Nephron progenitor cell (in vitro differentiated cells): ENCODE measurements around the gene ZNF580.

Experiments used
- DNase-seq: peaks from one replicate; pipeline ENCODE4 v3.0.0; 2021
- H3K27ac Mint-ChIP-seq: 2 replicates; pipeline ENCODE4 v1.8.0; 2021; ENCODE audit warnings: mild to moderate bottlenecking, moderate library complexity, mixed read lengths
- H3K27me3 Mint-ChIP-seq: 2 replicates; pipeline ENCODE4 v1.8.0; 2021; ENCODE audit warnings: mild to moderate bottlenecking, low read depth, mixed read lengths; ENCODE audit not compliant: poor library complexity
- H3K36me3 Mint-ChIP-seq: 2 replicates; pipeline ENCODE4 v1.8.0; 2021; ENCODE audit warnings: low read depth, mixed read lengths
- H3K4me1 Mint-ChIP-seq: 2 replicates; pipeline ENCODE4 v1.8.0; 2021; ENCODE audit warnings: mixed read lengths
- H3K4me3 Mint-ChIP-seq: 2 replicates; pipeline ENCODE4 v1.8.0; 2021; ENCODE audit warnings: mild to moderate bottlenecking, moderate library complexity, mixed read lengths
- H3K9me3 Mint-ChIP-seq: 2 replicates; pipeline ENCODE4 v1.8.0; 2021; ENCODE audit warnings: mild to moderate bottlenecking, moderate library complexity, mixed read lengths
- TF ChIP-seq, protein P1 (sequence below): fragments of 200-600 bp; sonication (generic); IDR thresholded peaks from 2 replicates; pipeline ENCODE4 v1.5.0; 2021; ENCODE audit warnings: antibody characterized with exemption

The ZNF580 gene

DNA sequence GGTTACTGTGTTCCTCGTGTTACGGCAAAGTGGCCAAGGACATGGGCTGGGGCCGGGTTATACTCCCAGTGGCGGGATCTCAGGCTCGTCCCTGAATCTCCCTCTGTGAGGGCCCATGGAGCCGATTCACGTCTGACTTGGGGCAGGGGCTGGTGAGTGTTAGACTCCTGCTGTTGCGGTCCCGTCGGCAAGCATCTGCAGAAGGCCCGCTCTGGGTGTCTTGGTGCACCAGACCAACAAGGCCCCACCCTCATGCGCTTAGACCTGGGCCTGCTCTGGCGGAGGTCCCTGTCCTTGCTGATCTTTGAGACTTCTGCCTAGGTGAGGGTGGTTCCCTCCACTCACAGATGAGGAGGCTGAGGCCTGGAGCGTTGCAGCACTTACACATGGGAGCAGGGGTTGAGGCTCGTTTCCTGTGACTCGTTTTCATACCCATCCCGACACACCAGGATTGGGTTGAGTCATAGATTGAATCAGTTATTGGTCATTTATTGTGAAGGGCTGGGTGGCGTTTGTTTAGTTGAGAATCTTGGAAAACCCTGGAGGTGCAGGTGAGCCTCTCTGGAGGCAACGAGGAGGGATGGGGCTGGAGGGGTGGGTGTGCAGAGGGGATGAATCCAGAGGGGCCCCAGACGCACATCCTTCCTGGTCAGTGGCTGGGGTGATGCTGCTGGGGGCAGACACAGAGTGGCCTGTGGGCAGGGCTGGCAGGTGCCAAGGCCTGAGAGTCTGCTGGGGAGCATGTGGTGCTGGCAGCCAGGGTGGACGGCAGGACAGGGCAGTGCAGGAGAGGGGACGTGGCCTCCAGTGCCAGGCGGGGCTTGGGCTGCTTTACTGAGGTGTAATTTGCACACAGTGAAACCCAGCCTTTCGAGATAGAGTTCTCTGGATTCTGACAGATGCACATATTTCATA is 38.8 kb downstream of the ZNF580 start:
- H3K4me1 Mint-ChIP-seq, result peaks cover 28% of the 10 kb centered on the region
- no peaks in the 10 kb centered on the region for H3K9me3 Mint-ChIP-seq
- H3K27me3 Mint-ChIP-seq, result peaks cover 3% of the 10 kb centered on the region
- H3K36me3 Mint-ChIP-seq, result peaks cover 32% of the 10 kb centered on the region
- no peak overlapping the region for H3K4me3 Mint-ChIP-seq
- DNase-seq, result no peak
- TF ChIP-seq, protein P1, sequence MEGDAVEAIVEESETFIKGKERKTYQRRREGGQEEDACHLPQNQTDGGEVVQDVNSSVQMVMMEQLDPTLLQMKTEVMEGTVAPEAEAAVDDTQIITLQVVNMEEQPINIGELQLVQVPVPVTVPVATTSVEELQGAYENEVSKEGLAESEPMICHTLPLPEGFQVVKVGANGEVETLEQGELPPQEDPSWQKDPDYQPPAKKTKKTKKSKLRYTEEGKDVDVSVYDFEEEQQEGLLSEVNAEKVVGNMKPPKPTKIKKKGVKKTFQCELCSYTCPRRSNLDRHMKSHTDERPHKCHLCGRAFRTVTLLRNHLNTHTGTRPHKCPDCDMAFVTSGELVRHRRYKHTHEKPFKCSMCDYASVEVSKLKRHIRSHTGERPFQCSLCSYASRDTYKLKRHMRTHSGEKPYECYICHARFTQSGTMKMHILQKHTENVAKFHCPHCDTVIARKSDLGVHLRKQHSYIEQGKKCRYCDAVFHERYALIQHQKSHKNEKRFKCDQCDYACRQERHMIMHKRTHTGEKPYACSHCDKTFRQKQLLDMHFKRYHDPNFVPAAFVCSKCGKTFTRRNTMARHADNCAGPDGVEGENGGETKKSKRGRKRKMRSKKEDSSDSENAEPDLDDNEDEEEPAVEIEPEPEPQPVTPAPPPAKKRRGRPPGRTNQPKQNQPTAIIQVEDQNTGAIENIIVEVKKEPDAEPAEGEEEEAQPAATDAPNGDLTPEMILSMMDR, result no peak
- H3K27ac Mint-ChIP-seq, result no peak overlapping the region

- Mint-ChIP-seq H3K27me3 (peaks cover 3% of the 10 kb centered on the region), H3K4me1 (peaks cover 24% of the 10 kb centered on the region), H3K9me3 (no peaks in the 10 kb centered on the region), H3K4me3 (no peak overlapping the region), H3K36me3 (peaks cover 32% of the 10 kb centered on the region), H3K27ac (peak overlapping the region; percentile 75)
- TF ChIP-seq, protein P1, result no peak
- DNase-seq, result no peak
Measured at GRCh38 chr19:55680339-55681130, 39.7 kb downstream of the ZNF580 start.

- no peak overlapping the region for H3K27ac Mint-ChIP-seq
- H3K36me3 Mint-ChIP-seq, result peaks cover 37% of the 10 kb centered on the region
- no peak overlapping the region for H3K4me3 Mint-ChIP-seq
- TF ChIP-seq, protein P1, result no peak
- peaks cover 16% of the 10 kb centered on the region for H3K4me1 Mint-ChIP-seq
- peaks cover 3% of the 10 kb centered on the region for H3K27me3 Mint-ChIP-seq
- no peak for DNase-seq
- H3K9me3 Mint-ChIP-seq, result no peaks in the 10 kb centered on the region
Measured at GRCh38 chr19:55681131-55682092, 40.6 kb downstream of the ZNF580 start.

DNA sequence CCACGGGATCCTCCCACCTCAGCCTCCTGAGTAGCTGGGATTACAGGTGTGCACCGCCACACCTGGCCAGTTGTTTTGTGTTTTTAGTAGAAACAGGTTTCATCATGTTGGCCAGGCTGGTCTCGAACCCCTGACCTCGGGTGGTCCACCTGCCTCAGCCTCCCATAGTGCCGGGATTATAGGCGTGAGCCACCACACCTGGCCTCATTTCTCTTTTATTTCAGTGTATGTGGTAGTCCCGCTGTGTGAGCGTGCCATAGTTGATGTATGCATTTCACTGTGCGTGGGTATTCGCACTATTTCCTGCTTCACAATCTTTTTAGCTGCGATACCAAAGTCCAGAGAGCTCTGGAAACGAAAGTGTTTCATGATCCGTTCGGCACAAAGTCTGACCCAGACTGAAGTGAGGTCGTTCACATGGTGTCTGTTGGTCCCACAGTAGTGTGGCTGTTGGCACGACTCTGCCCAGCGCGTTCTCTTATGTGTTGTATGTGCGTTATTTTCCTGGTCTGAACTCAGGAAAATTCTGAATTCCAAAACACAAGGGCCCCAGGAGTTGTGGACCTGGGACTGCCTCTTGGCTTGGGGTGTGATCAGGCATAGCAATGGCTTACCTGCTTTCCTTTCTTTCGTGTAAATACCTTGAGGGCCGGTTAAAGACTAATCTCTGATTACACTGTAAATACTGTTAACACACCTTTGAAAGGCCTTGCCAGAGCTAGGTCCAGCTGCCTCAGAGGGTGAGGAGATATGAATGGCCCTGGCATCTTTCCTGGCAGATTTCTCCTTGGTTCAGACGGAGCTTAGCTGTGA is 42.9 kb downstream of the ZNF580 start:
- no peak for DNase-seq
- Mint-ChIP-seq H3K4me3 (no peak overlapping the region), H3K27ac (peak overlapping the region; percentile 12), H3K36me3 (peaks cover 31% of the 10 kb centered on the region), H3K27me3 (peaks cover 3% of the 10 kb centered on the region), H3K4me1 (peaks cover under 1% of the 10 kb centered on the region), H3K9me3 (no peaks in the 10 kb centered on the region)
- TF ChIP-seq, protein P1, result no peak
